GM12891 (cell line): ENCODE data around the gene DNAJA3.

Source experiments
- DNase-seq: peaks from one replicate; pipeline ENCODE4 v3.0.0; 2011; ENCODE audit warnings: low spot score; ENCODE audit not compliant: insufficient read length
- FAIRE-seq: peaks from 2 replicates; lab custom pipeline; 2011; peaks lifted over from hg19 to GRCh38; lab: Jason Lieb, UNC
- PAX5 ChIP-seq: IDR thresholded peaks from 2 replicates; pipeline ENCODE4 v1.6.1; 2011; ENCODE audit warnings: low read length, moderate library complexity, mild to moderate bottlenecking; ENCODE audit not compliant: insufficient read depth, severe bottlenecking
- POLR2A ChIP-seq: IDR thresholded peaks from 2 replicates; pipeline ENCODE4 v1.6.1; 2011; ENCODE audit warnings: low read depth, low read length, control low read depth
- POLR2AphosphoS5 ChIP-seq: IDR thresholded peaks from 2 replicates; pipeline ENCODE4 v1.6.1; 2011; ENCODE audit warnings: low read depth, low read length, control low read depth
- POU2F2 ChIP-seq: IDR thresholded peaks from 2 replicates; pipeline ENCODE4 v1.6.1; 2011; ENCODE audit warnings: low read depth, mild to moderate bottlenecking, control low read depth, low read length, moderate library complexity
- SPI1 ChIP-seq: IDR thresholded peaks from 2 replicates; pipeline ENCODE4 v1.6.1; 2011; ENCODE audit warnings: low read depth, low read length, control low read depth
- TAF1 ChIP-seq: IDR thresholded peaks from 2 replicates; pipeline ENCODE4 v1.6.1; 2011; ENCODE audit warnings: low read depth, low read length, control low read depth

The DNAJA3 gene

GRCh38 chr16:4452674-4453073 is 27.0 kb downstream of the DNAJA3 start:
- no peak for TF ChIP-seq POLR2A
- no peak for TF ChIP-seq SPI1
- no peak for TF ChIP-seq POU2F2
- TF ChIP-seq POLR2AphosphoS5, result no peak
- no peak for TF ChIP-seq TAF1
- no peak for TF ChIP-seq PAX5
- FAIRE-seq (peak; percentile 41), DNase-seq (no peak)

- TF ChIP-seq TAF1 (no peak), SPI1 (no peak)
- FAIRE-seq, result no peak
These were observed 29.0 kb downstream of the DNAJA3 start for GRCh38 chr16:4454623-4455022.

GRCh38 chr16:4455081-4455480 is 29.4 kb downstream of the DNAJA3 start:
- TF ChIP-seq POLR2A (no peak), POLR2AphosphoS5 (no peak), POU2F2 (no peak), PAX5 (no peak), TAF1 (no peak), SPI1 (no peak)
- DNase-seq, result no peak
- no peak for FAIRE-seq

More at GRCh38 chr16:4454623-4455022, 29.0 kb downstream of the DNAJA3 start:
- DNase-seq, result no peak

- FAIRE-seq (no peak), DNase-seq (no peak)
- TF ChIP-seq POLR2AphosphoS5 (no peak), POU2F2 (no peak), SPI1 (no peak), TAF1 (no peak), PAX5 (no peak), POLR2A (no peak; the same call in 1 of the 2 replicates)
These were observed 30.3 kb downstream of the DNAJA3 start for GRCh38 chr16:4455951-4456350.

DNA sequence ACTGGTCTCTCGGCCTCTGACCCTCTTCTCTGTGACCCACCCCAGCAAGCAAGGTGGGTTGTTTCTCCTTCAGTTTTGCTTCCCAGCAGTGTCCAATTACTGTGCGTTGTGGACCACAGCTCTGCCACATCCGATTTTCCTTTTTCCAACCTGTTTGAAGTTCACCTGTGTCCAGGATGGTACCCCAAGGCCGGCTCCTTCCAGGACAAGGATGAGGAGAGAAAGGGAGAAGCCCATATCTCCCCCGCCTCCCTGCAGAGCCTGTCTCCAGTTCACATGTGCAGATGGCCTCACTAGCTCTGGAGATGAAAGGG is 35.2 kb downstream of the DNAJA3 start:
- FAIRE-seq, result no peak
- no peak for TF ChIP-seq PAX5
- TF ChIP-seq TAF1, result no peak
- no peak for TF ChIP-seq POLR2AphosphoS5
- TF ChIP-seq SPI1, result no peak
- no peak for TF ChIP-seq POU2F2
- TF ChIP-seq POLR2A, result no peak
- DNase-seq, result no peak

DNA sequence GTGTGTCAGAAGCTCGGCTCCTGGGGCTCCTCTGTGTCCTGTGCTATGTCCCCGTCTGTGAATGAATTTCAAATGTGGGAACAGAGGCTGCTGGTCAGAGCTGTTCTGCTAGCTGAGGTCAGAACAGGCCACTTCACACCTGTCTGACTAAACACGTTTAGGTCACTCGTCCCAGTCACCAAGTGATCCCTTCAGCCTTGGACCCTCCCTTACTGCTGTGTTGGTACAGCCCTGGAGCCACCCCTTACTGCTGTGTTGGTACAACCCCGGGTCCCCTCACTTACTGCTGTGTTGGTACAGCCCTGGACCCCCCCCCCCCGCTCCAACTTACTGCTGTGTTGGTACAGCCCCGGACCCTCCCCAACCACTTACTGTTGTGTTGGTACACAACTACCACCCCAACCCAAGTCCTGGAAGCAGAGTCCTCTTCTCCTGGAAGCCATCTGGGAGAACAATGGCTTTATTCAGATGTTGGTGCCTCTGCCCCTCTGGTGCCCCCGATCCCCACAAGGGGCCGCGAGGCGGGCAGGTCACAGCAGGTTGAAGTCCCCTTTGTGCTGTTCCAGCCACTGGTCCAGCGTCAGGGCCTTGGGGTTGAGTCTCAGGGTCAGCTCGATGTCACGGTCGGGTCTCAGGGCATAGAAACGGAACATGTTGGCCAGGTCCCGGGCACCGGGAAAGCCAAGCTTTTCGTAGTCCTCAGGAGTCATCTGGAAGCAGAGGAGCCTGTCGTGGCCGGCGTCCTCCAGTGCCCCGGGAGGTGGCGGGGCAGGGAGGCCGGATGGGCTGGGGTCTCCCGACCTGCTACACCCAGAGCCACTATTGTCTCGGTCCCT is 35.8 kb downstream of the DNAJA3 start:
- peak; percentile 20 for FAIRE-seq
- TF ChIP-seq POLR2A (no peak), SPI1 (no peak), POU2F2 (no peak), PAX5 (no peak), POLR2AphosphoS5 (no peak), TAF1 (no peak)

GRCh38 chr16:4463522-4464163 is 38.0 kb downstream of the DNAJA3 start:
- FAIRE-seq (no peak), DNase-seq (no peak)
- TF ChIP-seq POU2F2, result no peak
- TF ChIP-seq PAX5, result no peak
- TF ChIP-seq POLR2A, result no peak
- TF ChIP-seq POLR2AphosphoS5, result no peak
- no peak for TF ChIP-seq SPI1
- no peak for TF ChIP-seq TAF1

More for the DNA sequence above, 35.8 kb downstream of the DNAJA3 start:
- no peak for DNase-seq

DNA sequence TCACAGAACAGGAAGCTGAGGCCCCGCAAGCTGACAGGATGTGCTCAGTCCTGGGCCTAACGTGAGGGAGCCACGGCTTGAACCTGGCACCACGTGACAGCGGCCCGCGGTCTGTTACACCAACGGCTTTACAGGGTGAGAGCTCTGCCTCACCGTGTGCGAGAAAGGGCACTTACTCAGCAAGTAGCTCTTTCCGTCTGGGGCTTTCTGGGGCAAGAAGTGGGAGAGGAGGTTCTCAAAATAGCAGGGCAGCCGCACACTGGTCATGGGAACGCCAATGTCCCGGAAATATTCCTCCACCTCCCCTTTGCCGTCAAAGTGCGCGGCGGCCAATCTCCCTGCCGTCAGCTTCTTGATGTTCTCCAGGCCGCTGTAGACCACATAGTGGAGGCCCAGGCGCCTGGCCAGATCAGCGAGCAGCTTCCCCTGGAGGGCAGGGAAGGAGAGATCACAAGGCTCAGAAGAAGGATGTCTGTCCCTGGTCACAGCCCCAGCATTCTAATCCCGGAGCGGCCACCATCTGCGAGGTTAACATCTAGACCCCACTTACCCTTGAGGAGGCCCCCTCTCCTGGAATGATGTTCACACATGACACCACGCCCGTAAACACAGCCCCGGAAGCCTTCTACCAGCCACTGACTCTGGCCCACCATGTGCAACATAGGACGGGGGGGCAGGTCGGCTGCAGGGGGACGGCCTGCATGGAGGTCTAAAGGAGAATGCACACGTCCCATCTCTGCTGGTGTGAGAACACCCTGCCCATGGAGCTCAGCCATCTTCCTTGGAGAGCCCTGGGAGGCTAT is 40.5 kb downstream of the DNAJA3 start:
- TF ChIP-seq POLR2A, result no peak
- DNase-seq (no peak), FAIRE-seq (no peak)

- no peak for DNase-seq
- TF ChIP-seq POU2F2 (no peak), POLR2A (no peak), SPI1 (no peak), PAX5 (no peak), POLR2AphosphoS5 (no peak), TAF1 (no peak)
- no peak for FAIRE-seq
These were observed 42.2 kb downstream of the DNAJA3 start for GRCh38 chr16:4467916-4468315.
